HCT116 (cell line): ENCODE data around the gene AKAP9. TPM values are rescaled to one million over a fixed set of nuclear protein-coding genes. Genes with fewer than 3 reads are reported as not detected.

Experiments
- ATAC-seq: fragments of 200-7000 bp; cut with Tn5 transposase; 2 replicates; pipeline ENCODE4 v1.9.1; 2020; ENCODE audit warnings: mild to moderate bottlenecking, moderate library complexity
- BruUV-seq: library from RNA; stranded (reverse); fragments of 400-500 nt; replicated peaks from 2 replicates; lab custom pipeline; 2021; lab: Mats Ljungman, UMichigan
- CTCF ChIA-PET: fragments of 300-600 bp; sonication (Branson Sonifier 250); formaldehyde crosslinking; loops from one replicate; lab custom pipeline; 2021; ENCODE audit warnings: antibody characterized with exemption; lab: Charles Lee
- POLR2A ChIA-PET: fragments of 300-600, 350-600 bp; sonication (Branson Sonifier 250); formaldehyde crosslinking; loops from one replicate; lab custom pipeline; 2021; ENCODE audit warnings: antibody characterized with exemption; lab: Charles Lee
- RAD21 ChIA-PET, 2 experiments: fragments of 300-600 bp; sonication (Branson Sonifier 250); formaldehyde crosslinking; loops; one replicate each; lab custom pipeline; 2023; ENCODE audit warnings: low total read pairs in 2 of 2; ENCODE audit not compliant: uncharacterized antibody in 2 of 2, unreplicated experiment in 2 of 2, low non-redundant PET in 1 of 2; lab: Charles Lee
- DNase-seq: peaks from one replicate; pipeline ENCODE4 v3.0.0-alpha.2; 2010; ENCODE audit warnings: low read depth, low spot score
- H2AFZ ChIP-seq: fragments of 200-600 bp; shearing (Covaris generic), sonication (generic); 2 replicates; pipeline ENCODE4 v1.6.1; 2017; ENCODE audit warnings: low read depth, mixed run types, mixed read lengths, antibody characterized with exemption, low read length; ENCODE audit not compliant: poor library complexity, severe bottlenecking
- H3K27ac ChIP-seq: 2 replicates; pipeline ENCODE4 v1.5.1; 2012; ENCODE audit warnings: low read depth, low read length
- H3K27me3 ChIP-seq: fragments of 200-600 bp; sonication (generic); 2 replicates; pipeline ENCODE4 v1.6.1; 2016; ENCODE audit warnings: mixed run types, low read length, mixed read lengths; ENCODE audit not compliant: insufficient read depth
- H3K36me3 ChIP-seq, 2 experiments: fragments of 200-500 bp in 1 of 2; fragments of 200-600 bp in 1 of 2; sonication (Bioruptor generic) in 1 of 2; sonication (generic) in 1 of 2; 2 replicates each; pipeline versions ENCODE4 v1.5.1 to v1.6.1; 2014 to 2016; ENCODE audit warnings: low read length in 2 of 2, inconsistent platforms in 1 of 2, mixed read lengths in 1 of 2, mixed run types in 1 of 2; ENCODE audit not compliant: insufficient read depth in 2 of 2, control insufficient read depth in 1 of 2
- H3K4me1 ChIP-seq, 2 experiments: fragments of 200-600 bp in 1 of 2; sonication (generic) in 1 of 2; 2 replicates each; pipeline versions ENCODE4 v1.5.1 to v1.6.1; 2012 to 2017; ENCODE audit warnings: low read length in 2 of 2, inconsistent platforms in 1 of 2, mild to moderate bottlenecking in 1 of 2, mixed read lengths in 1 of 2, mixed run types in 1 of 2, moderate library complexity in 1 of 2; ENCODE audit not compliant: insufficient read depth in 2 of 2, control insufficient read depth in 1 of 2
- H3K4me2 ChIP-seq: fragments of 200-600 bp; sonication (generic); 2 replicates; pipeline ENCODE4 v1.6.1; 2017; ENCODE audit warnings: mixed run types, low read length, mixed read lengths
- H3K4me3 ChIP-seq, 2 experiments: fragments of 200-600 bp in 1 of 2; sonication (generic) in 1 of 2; replicated peaks in 1 of 2; 2 replicates each; pipeline ENCODE4 v1.5.1; 2011 to 2016; ENCODE audit warnings: low read length in 2 of 2, control low read depth in 1 of 2, low read depth in 1 of 2, mild to moderate bottlenecking in 1 of 2, mixed read lengths in 1 of 2, mixed run types in 1 of 2
- H3K79me2 ChIP-seq: fragments of 200-600 bp; sonication (generic); 2 replicates; pipeline ENCODE4 v1.6.1; 2017; ENCODE audit warnings: mild to moderate bottlenecking, mixed run types, low read length, moderate library complexity, mixed read lengths; ENCODE audit not compliant: insufficient read depth
- H3K9ac ChIP-seq: fragments of 200-600 bp; sonication (generic); 2 replicates; pipeline ENCODE4 v1.6.1; 2016; ENCODE audit warnings: low read length, mixed read lengths
- H3K9me2 ChIP-seq: fragments of 200-600 bp; sonication (generic), shearing (Covaris generic); 2 replicates; pipeline ENCODE4 v1.6.1; 2017; ENCODE audit warnings: mixed run types, mild to moderate bottlenecking, moderate library complexity; ENCODE audit not compliant: insufficient read depth
- H3K9me3 ChIP-seq, 2 experiments: fragments of 200-500 bp in 1 of 2; fragments of 200-600 bp in 1 of 2; sonication (Bioruptor generic) in 1 of 2; sonication (generic) in 1 of 2; 2 replicates each; pipeline ENCODE4 v1.6.1; 2014 to 2017; ENCODE audit warnings: low read length in 2 of 2, mixed read lengths in 2 of 2, inconsistent platforms in 1 of 2, low read depth in 1 of 2, mild to moderate bottlenecking in 1 of 2, mixed run types in 1 of 2, moderate library complexity in 1 of 2; ENCODE audit not compliant: control insufficient read depth in 1 of 2, insufficient read depth in 1 of 2
- H4K20me1 ChIP-seq: fragments of 200-600 bp; sonication (generic), shearing (Covaris generic); 2 replicates; pipeline ENCODE4 v1.6.1; 2017; ENCODE audit warnings: mixed run types, mild to moderate bottlenecking, moderate library complexity; ENCODE audit not compliant: insufficient read depth
- CBX3 ChIP-seq: IDR thresholded peaks from 2 replicates; pipeline ENCODE4 v1.6.1; 2012; ENCODE audit warnings: low read depth
- EGR1 ChIP-seq: IDR thresholded peaks from 2 replicates; pipeline ENCODE4 v1.6.1; 2012; ENCODE audit warnings: low read depth
- POLR2AphosphoS5 ChIP-seq: IDR thresholded peaks from 2 replicates; pipeline ENCODE4 v1.6.1; 2011; ENCODE audit warnings: mild to moderate bottlenecking, low read depth, low read length, moderate library complexity
- REST ChIP-seq: IDR thresholded peaks from 2 replicates; pipeline ENCODE4 v1.6.1; 2012; ENCODE audit warnings: low read depth
- SIN3A ChIP-seq: IDR thresholded peaks from 2 replicates; pipeline ENCODE4 v1.6.1; 2012; ENCODE audit warnings: low read depth
- TCF7L2 ChIP-seq: IDR thresholded peaks from 2 replicates; pipeline ENCODE4 v1.7.0; 2011; ENCODE audit warnings: borderline replicate concordance, inconsistent platforms; ENCODE audit not compliant: insufficient read depth, insufficient read length; ENCODE audit errors: extremely low read depth
- ZBTB33 ChIP-seq: IDR thresholded peaks from 2 replicates; pipeline ENCODE4 v1.6.1; 2011; ENCODE audit warnings: mild to moderate bottlenecking, low read length, moderate library complexity; ENCODE audit not compliant: insufficient replicate concordance; ENCODE audit errors: extremely low read depth
- ZNF274 ChIP-seq: fragments of 200-500 bp; sonication (Bioruptor generic); IDR thresholded peaks from 2 replicates; pipeline ENCODE4 v1.6.1; 2014; ENCODE audit warnings: mild to moderate bottlenecking, low read depth, low read length, inconsistent platforms
- intact Hi-C: fragments of 100-400 bp; cut with micrococcal nuclease; formaldehyde crosslinking; loops from 2 replicates; pipeline ENCODE4 v1.10.0; 2022
- total RNA-seq: library from RNA; stranded (reverse); gene quantifications from one replicate; pipeline ENCODE4 v1.2.1, GENCODE V29; 2021; ENCODE audit not compliant: unreplicated experiment

The AKAP9 gene
- total RNA-seq, 1 experiment from 2014 or later = 32.6 TPM

GRCh38 chr7:91957823-91958222 is 17.2 kb downstream of the AKAP9 start (continued):
- TF ChIP-seq ZBTB33 = no peak
- TF ChIP-seq SIN3A = no peak
- no peak for TF ChIP-seq ZNF274
- TF ChIP-seq REST = no peak
- no peak for TF ChIP-seq TCF7L2
- TF ChIP-seq EGR1 = no peak
- TF ChIP-seq POLR2AphosphoS5 = no peak

- no peak for DNase-seq
- Histone ChIP-seq H3K4me1 (no peaks in the 10 kb centered on the region), H3K27ac (no peak overlapping the region), H2AFZ (no peak overlapping the region), H3K27me3 (no peaks in the 10 kb centered on the region), H3K9ac (no peak overlapping the region), H3K36me3 (no peaks in the 10 kb centered on the region), H3K4me3 (no peak overlapping the region), H4K20me1 (no peaks in the 10 kb centered on the region), H3K79me2 (peaks cover 24% of the 10 kb centered on the region), H3K4me2 (no peak overlapping the region), H3K9me2 (no peaks in the 10 kb centered on the region), H3K9me3 (no peaks in the 10 kb centered on the region)
- ATAC-seq = no peak
- TF ChIP-seq REST = no peak
- no peak for TF ChIP-seq CBX3
- no peak for TF ChIP-seq TCF7L2
- ChIA-PET RAD21 (no interaction called here), POLR2A (no interaction called here), CTCF (no interaction called here)
- no TSS peak for BruUV-seq
- intact Hi-C loops = no loop called here
These were observed 18.4 kb downstream of the AKAP9 start for GRCh38 chr7:91959023-91959422.
